CD14-positive monocyte (primary cell): Measurements from ENCODE around the gene MGAT5. TPM values are rescaled to one million over a fixed set of nuclear protein-coding genes. Genes with fewer than 3 reads are reported as not detected.

Experiments
- DNase-seq, 3 donors: peaks; one replicate each; pipeline ENCODE4 v3.0.0-alpha.2; 2011 to 2022
- H2AFZ ChIP-seq: 2 replicates; pipeline ENCODE4 v1.6.0; 2012; ENCODE audit warnings: mild to moderate bottlenecking, low read depth, low read length, inconsistent platforms; ENCODE audit not compliant: insufficient read depth, poor library complexity, severe bottlenecking
- H3K27ac ChIP-seq, 2 donors: 1 replicate in 1 of 2; 2 replicates in 1 of 2; pipeline ENCODE4 v1.5.1; 2012 to 2013; ENCODE audit warnings: low read length in 2 of 2, control low read depth in 1 of 2, inconsistent platforms in 1 of 2, low read depth in 1 of 2, mild to moderate bottlenecking in 1 of 2
- H3K27me3 ChIP-seq, 2 donors: one replicate each; pipeline versions ENCODE4 v1.6.0 to v1.6.1; 2011 to 2013; ENCODE audit warnings: low read length in 2 of 2; ENCODE audit not compliant: control insufficient read depth in 2 of 2, insufficient read depth in 2 of 2
- H3K36me3 ChIP-seq, 2 donors: replicated peaks in 1 of 2; 1 replicate in 1 of 2; 2 replicates in 1 of 2; pipeline versions ENCODE4 v1.5.1 to v1.6.1; 2012 to 2013; ENCODE audit warnings: low read length in 2 of 2, control low read depth in 1 of 2, inconsistent platforms in 1 of 2, mild to moderate bottlenecking in 1 of 2; ENCODE audit not compliant: insufficient read depth in 2 of 2, control insufficient read depth in 1 of 2
- H3K4me1 ChIP-seq, 2 donors: 1 replicate in 1 of 2; 2 replicates in 1 of 2; pipeline versions ENCODE4 v1.5.1 to v1.6.1; 2012 to 2013; ENCODE audit warnings: low read length in 2 of 2, control low read depth in 1 of 2, inconsistent platforms in 1 of 2, mild to moderate bottlenecking in 1 of 2, moderate library complexity in 1 of 2; ENCODE audit not compliant: insufficient read depth in 2 of 2, control insufficient read depth in 1 of 2
- H3K4me2 ChIP-seq: replicated peaks from 2 replicates; pipeline ENCODE3; 2012; ENCODE audit warnings: low read length, moderate library complexity, mild to moderate bottlenecking; ENCODE audit not compliant: poor library complexity, severe bottlenecking; ENCODE audit errors: extremely low read depth
- H3K4me3 ChIP-seq, 3 experiments: fragments of 200-600 bp in 1 of 3; sonication (generic) in 1 of 3; replicated peaks in 1 of 3; 1 replicate in 2 of 3; 2 replicates in 1 of 3; pipeline ENCODE4 v1.5.1; 2011 to 2013; ENCODE audit warnings: low read length in 3 of 3, mild to moderate bottlenecking in 3 of 3, control low read depth in 2 of 3, low read depth in 2 of 3, inconsistent platforms in 1 of 3, moderate library complexity in 1 of 3
- H3K79me2 ChIP-seq: 2 replicates; pipeline ENCODE4 v1.6.0; 2012; ENCODE audit warnings: mild to moderate bottlenecking, control low read depth, inconsistent platforms, low read length, moderate library complexity; ENCODE audit not compliant: insufficient read depth
- H3K9ac ChIP-seq: 2 replicates; pipeline ENCODE4 v1.6.0; 2017; ENCODE audit warnings: low read length, mild to moderate bottlenecking; ENCODE audit not compliant: insufficient read depth, poor library complexity, severe bottlenecking
- H3K9me3 ChIP-seq, 2 donors: replicated peaks in 1 of 2; 1 replicate in 1 of 2; 2 replicates in 1 of 2; pipeline versions ENCODE4 v1.5.1 to v1.6.1; 2012 to 2013; ENCODE audit warnings: low read length in 2 of 2, control low read depth in 1 of 2; ENCODE audit not compliant: control insufficient read depth in 1 of 2, insufficient read depth in 1 of 2
- H4K20me1 ChIP-seq: 2 replicates; pipeline ENCODE4 v1.6.0; 2012; ENCODE audit warnings: mild to moderate bottlenecking, low read length, control low read depth, moderate library complexity; ENCODE audit not compliant: insufficient read depth
- H3K27ac Mint-ChIP-seq, 7 donors: one replicate each; pipeline ENCODE4 v1.8.0; 2020; ENCODE audit warnings: mild to moderate bottlenecking in 7 of 7, mixed read lengths in 7 of 7, moderate library complexity in 6 of 7, inconsistent platforms in 2 of 7
- H3K27me3 Mint-ChIP-seq, 3 donors: one replicate each; pipeline ENCODE4 v1.8.0; 2021 to 2022; ENCODE audit warnings: low read depth in 3 of 3, mild to moderate bottlenecking in 3 of 3, mixed read lengths in 3 of 3, moderate library complexity in 3 of 3, inconsistent platforms in 1 of 3
- H3K36me3 Mint-ChIP-seq, 2 donors: one replicate each; pipeline ENCODE4 v1.8.0; 2020; ENCODE audit warnings: mixed read lengths in 2 of 2, inconsistent platforms in 1 of 2, mild to moderate bottlenecking in 1 of 2
- H3K4me1 Mint-ChIP-seq: one replicate; pipeline ENCODE4 v1.8.0; 2020; ENCODE audit warnings: mild to moderate bottlenecking, mixed read lengths
- H3K4me3 Mint-ChIP-seq, 2 donors: one replicate each; pipeline ENCODE4 v1.8.0; 2020; ENCODE audit warnings: mild to moderate bottlenecking in 2 of 2, mixed read lengths in 2 of 2, moderate library complexity in 1 of 2
- H3K9me3 Mint-ChIP-seq, 7 donors: one replicate each; pipeline ENCODE4 v1.8.0; 2020 to 2022; ENCODE audit warnings: mixed read lengths in 7 of 7, mild to moderate bottlenecking in 6 of 7, moderate library complexity in 6 of 7, inconsistent platforms in 2 of 7
- CTCF ChIP-seq: fragments of 200-600 bp; IDR thresholded peaks from one replicate; pipeline ENCODE4 v1.8.0; 2022; ENCODE audit warnings: antibody characterized with exemption, mild to moderate bottlenecking
- WGBS: methylation state at CpG from one replicate; pipeline ENCODE4 v1.1.5; 2013; ENCODE audit warnings: missing lambda C conversion rate; ENCODE audit not compliant: insufficient coverage; 5-methylcytosine and 5-hydroxymethylcytosine counted together
- intact Hi-C, 2 donors: fragments of 100-400 bp; cut with micrococcal nuclease; formaldehyde crosslinking; loops; one replicate each; pipeline versions ENCODE4 v1.15.0 to v1.15.1; 2023
- polyA plus RNA-seq, 3 donors: library from polyadenylated mRNA; depleted of rRNA in 1 of 3; unstranded in 2 of 3; stranded (reverse) in 1 of 3; fragments of 300-500 nt in 2 of 3; fragments of >200 nt in 1 of 3; fragmentation: Illumina TruSeq in 2 of 3; gene quantifications; 1 replicate in 2 of 3; 2 replicates in 1 of 3; pipeline ENCODE4 v1.2.3, GENCODE V29; 2012 to 2021

The MGAT5 gene
- polyA plus RNA-seq, 3 donors: 1.9 to 6.6 (median 2.4) TPM

DNA sequence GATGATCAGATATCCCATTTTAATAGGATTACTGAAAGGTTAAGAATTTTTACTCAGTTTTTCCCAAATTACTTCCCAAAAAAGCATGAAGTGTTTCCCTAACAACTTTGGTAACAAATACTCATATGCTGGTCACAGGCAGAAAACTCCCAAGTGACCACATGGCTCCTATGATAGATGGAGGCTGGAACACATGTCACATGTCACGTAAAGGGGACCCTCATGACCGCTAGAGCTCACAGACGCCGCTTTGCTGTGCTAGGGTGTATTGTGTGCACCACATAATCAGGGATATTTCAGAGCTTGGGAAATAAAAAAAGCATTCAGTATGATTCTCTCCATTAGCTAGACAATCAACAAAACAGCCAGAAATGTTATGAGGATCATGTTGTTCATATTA, 236.7 kb downstream of the MGAT5 start:
- H3K9me3 ChIP-seq: no peaks in the 10 kb centered on the region
- WGBS: no CpG with 5 or more reads among the region's 4 CpGs
- H3K36me3 Mint-ChIP-seq: no peaks in the 10 kb centered on the region
- H3K27ac Mint-ChIP-seq: no peak overlapping the region
- DNase-seq: no peak
- no peaks in the 10 kb centered on the region for H3K79me2 ChIP-seq
- intact Hi-C loops: no loop called here
- no peak for TF ChIP-seq CTCF
- no peaks in the 10 kb centered on the region for H3K36me3 ChIP-seq
- no peak overlapping the region for H3K4me3 ChIP-seq
- H2AFZ ChIP-seq: no peak overlapping the region
- no peak overlapping the region for H3K4me3 Mint-ChIP-seq
- H3K4me1 ChIP-seq: no peaks in the 10 kb centered on the region
- H3K27ac ChIP-seq: no peak overlapping the region
- no peaks in the 10 kb centered on the region for H4K20me1 ChIP-seq
- no peaks in the 10 kb centered on the region for H3K27me3 Mint-ChIP-seq
- H3K9me3 Mint-ChIP-seq: peaks cover 0 to 3% (median 0%) of the 10 kb centered on the region in 7 donors
- no peak overlapping the region for H3K4me2 ChIP-seq
- H3K9ac ChIP-seq: no peak overlapping the region
- no peaks in the 10 kb centered on the region for H3K4me1 Mint-ChIP-seq
- H3K27me3 ChIP-seq: no peaks in the 10 kb centered on the region

GRCh38 chr2:134491022-134491421, 237.2 kb downstream of the MGAT5 start:
- no peaks in the 10 kb centered on the region for H3K4me1 ChIP-seq
- Mint-ChIP-seq H3K27ac (no peak overlapping the region), H3K4me3 (no peak overlapping the region), H3K27me3 (no peaks in the 10 kb centered on the region), H3K9me3 (peaks cover 0 to 3% (median 0%) of the 10 kb centered on the region in 7 donors), H3K36me3 (no peaks in the 10 kb centered on the region), H3K4me1 (no peaks in the 10 kb centered on the region)
- no peaks in the 10 kb centered on the region for H3K36me3 ChIP-seq
- H3K9ac ChIP-seq: no peak overlapping the region
- no peaks in the 10 kb centered on the region for H3K9me3 ChIP-seq
- no peak overlapping the region for H2AFZ ChIP-seq
- TF ChIP-seq CTCF: no peak
- no peak overlapping the region for H3K27ac ChIP-seq
- 100% methylated on average over 1 of the region's 4 CpGs for WGBS
- DNase-seq: no peak
- no peak overlapping the region for H3K4me3 ChIP-seq
- no peaks in the 10 kb centered on the region for H3K27me3 ChIP-seq
- no peak overlapping the region for H3K4me2 ChIP-seq
- H3K79me2 ChIP-seq: no peaks in the 10 kb centered on the region
- H4K20me1 ChIP-seq: no peaks in the 10 kb centered on the region
- intact Hi-C loops: no loop called here
